ENCODE data around the gene TPX2.

TPX2 gene

DNA sequence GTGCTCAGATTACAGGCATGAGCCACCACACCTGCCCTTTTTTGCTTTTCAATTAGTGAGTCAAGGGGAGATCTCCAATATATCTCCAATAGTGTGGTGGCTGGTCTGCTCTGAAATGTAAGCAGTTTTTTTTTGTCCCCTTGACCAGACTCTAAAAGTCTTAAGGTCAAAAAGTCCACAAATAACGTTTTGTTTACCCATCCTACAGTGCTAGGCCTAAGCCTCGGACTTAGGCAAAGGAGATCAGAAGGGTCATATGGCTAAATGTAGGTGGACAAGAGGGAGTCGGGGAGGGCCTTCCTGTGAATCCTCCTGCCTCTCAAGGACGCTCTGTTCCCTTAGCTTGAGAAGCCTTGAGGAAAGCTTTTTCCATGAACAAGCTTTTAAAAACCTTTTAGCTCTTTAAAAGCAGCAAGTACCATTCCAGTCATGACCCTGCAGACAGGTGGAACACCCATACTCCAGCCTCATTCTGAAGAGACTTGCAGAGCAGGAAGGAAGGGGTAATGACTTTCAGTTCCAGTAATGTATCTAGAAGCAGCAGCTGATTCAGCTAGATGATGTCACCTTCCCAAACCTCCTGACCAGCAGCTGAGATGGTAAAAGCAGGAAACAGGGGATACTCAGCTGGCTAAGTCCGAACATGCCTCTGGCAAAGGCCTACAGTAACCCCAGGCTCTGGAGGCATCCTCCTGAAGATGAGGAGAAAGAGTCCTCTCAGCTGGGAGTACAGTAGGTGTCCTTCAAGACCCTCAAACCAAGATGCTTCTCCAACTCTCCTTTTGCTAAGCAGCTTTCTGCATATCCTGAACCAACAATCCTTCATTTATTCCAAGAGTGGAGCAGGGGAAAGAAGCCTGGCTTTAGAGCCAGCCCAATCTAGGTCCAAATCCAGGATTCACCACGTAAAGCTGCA lies 40.0 kb upstream of the TPX2 start:
- Histone ChIP-seq H3K27ac (ENCODE audit: low read depth, low read length) (peak overlapping the region; percentile 36; the same call in 1 of the 2 replicates), H3K27me3 (ENCODE audit: control insufficient read depth, insufficient read depth, low read length) (no peaks in the 10 kb centered on the region), H3K9ac (ENCODE audit: low read length) (no peak overlapping the region), H3K36me3 (ENCODE audit: control insufficient read depth, insufficient read depth, low read length) (peaks cover 22% of the 10 kb centered on the region; the same call in 1 of the 2 replicates), H3K9me3 (ENCODE audit: control insufficient read depth, insufficient read depth, low read depth, low read length) (no peaks in the 10 kb centered on the region), H3K4me1 (ENCODE audit: control insufficient read depth, insufficient read depth, low read length) (peaks cover 33% of the 10 kb centered on the region), H3K4me3 (ENCODE audit: low read depth, low read length) (no peak overlapping the region)

DNA sequence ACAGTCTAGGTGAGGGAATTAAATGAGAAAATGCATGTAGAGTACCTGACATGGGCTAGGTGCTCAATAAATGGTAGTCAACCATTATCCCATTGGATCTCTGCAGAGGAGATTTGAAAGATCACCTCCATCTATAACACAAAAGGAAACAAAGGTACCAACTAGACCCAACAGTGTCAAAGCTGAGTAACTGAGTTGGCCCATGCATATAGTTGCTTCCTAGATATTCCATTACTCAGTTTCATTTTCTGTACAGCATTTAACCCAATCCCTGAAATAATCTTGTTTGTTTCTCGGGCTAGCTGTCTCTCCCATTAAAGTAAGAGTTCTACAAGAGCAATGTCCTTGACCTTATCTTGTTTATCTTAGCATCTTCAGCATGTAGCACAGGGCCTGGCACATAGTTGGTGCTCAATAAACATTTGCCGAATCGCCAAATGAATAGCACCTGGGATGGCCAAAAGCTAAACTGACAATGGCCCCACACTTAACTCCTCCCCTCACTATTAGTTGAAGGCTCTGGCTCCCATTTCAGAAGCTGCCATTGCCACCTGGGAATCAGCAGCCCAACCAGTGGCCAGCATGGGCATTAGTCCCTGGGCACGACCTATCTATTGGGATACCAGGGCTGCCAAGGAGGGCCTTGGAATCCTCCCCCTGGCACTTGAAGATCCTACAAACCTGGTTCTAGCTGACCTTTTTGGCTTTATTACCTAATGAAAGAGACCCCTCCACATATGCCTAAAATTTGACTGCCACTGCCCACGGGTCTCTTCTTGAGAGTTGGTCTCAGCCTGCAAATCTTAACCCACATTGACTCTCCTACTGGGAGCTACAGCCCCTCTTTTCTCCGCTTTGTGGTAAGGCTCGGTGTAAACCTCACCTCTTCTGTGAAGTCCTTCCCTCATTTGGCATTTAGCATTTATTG lies 39.0 kb upstream of the TPX2 start:
- Histone ChIP-seq H3K36me3 (ENCODE audit: control insufficient read depth, insufficient read depth, low read length) (peaks cover 24% of the 10 kb centered on the region; the same call in 1 of the 2 replicates), H3K27ac (ENCODE audit: low read depth, low read length) (no peak overlapping the region), H3K4me1 (ENCODE audit: control insufficient read depth, insufficient read depth, low read length) (peaks cover 33% of the 10 kb centered on the region)

DNA sequence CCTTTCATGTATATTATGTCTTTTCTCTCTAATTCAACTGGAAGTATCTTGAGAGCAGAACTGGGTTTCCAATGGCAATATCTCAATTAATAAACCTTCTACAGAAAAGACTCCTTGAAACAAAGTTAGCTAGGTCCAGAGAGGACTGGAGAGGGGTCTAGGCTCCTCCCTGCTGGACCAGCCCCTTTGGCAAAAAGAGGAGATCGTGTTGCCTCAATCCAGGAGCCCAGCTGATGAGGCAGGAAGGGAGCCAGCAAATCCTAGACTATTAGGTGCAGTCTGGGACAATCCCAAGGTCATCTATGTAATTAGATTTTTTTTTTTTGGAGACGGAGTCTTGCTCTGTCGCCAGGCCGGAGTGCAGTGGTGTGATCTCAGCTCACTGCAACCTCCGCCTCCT lies 38.3 kb upstream of the TPX2 start:
- H3K27me3 ChIP-seq (ENCODE audit: control insufficient read depth, insufficient read depth, low read length): no peaks in the 10 kb centered on the region
- no peak overlapping the region for H3K4me3 ChIP-seq (ENCODE audit: low read depth, low read length)
- no peaks in the 10 kb centered on the region for H3K9me3 ChIP-seq (ENCODE audit: control insufficient read depth, insufficient read depth, low read depth, low read length)
- no peak overlapping the region for H3K9ac ChIP-seq (ENCODE audit: low read length)
- H3K27ac ChIP-seq (ENCODE audit: low read depth, low read length): no peak overlapping the region
- H3K4me1 ChIP-seq (ENCODE audit: control insufficient read depth, insufficient read depth, low read length): peaks cover 27% of the 10 kb centered on the region
- H3K36me3 ChIP-seq (ENCODE audit: control insufficient read depth, insufficient read depth, low read length): peaks cover 24% of the 10 kb centered on the region; the same call in 1 of the 2 replicates

More for the DNA sequence above, 39.0 kb upstream of the TPX2 start:
- Histone ChIP-seq H3K27me3 (ENCODE audit: control insufficient read depth, insufficient read depth, low read length) (no peaks in the 10 kb centered on the region), H3K4me3 (ENCODE audit: low read depth, low read length) (no peak overlapping the region), H3K9ac (ENCODE audit: low read length) (no peak overlapping the region), H3K9me3 (ENCODE audit: control insufficient read depth, insufficient read depth, low read depth, low read length) (no peaks in the 10 kb centered on the region)

DNA sequence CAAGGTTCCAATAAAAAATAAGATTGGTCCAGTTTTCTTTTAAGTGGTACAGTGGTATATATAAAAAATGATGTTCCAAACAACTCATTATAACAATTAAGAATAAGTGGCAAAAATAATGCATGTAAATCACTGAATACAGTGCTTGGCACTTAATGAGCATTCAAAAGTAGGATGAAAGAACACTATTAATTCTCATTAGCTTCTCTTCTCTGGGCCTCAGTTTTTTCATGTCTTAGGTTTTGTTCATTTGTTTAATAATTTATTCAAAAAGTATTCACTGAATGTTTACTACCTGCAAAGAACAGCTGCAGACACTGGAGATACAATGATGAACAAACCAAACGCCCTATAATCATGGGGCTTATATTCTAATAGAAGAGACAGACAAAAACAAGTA lies 37.5 kb upstream of the TPX2 start:
- Histone ChIP-seq H3K9me3 (ENCODE audit: control insufficient read depth, insufficient read depth, low read depth, low read length) (no peaks in the 10 kb centered on the region), H3K4me3 (ENCODE audit: low read depth, low read length) (no peak overlapping the region), H3K36me3 (ENCODE audit: control insufficient read depth, insufficient read depth, low read length) (peaks cover 33% of the 10 kb centered on the region), H3K27ac (ENCODE audit: low read depth, low read length) (no peak overlapping the region), H3K9ac (ENCODE audit: low read length) (no peak overlapping the region), H3K4me1 (ENCODE audit: control insufficient read depth, insufficient read depth, low read length) (peaks cover 24% of the 10 kb centered on the region), H3K27me3 (ENCODE audit: control insufficient read depth, insufficient read depth, low read length) (no peaks in the 10 kb centered on the region)

DNA sequence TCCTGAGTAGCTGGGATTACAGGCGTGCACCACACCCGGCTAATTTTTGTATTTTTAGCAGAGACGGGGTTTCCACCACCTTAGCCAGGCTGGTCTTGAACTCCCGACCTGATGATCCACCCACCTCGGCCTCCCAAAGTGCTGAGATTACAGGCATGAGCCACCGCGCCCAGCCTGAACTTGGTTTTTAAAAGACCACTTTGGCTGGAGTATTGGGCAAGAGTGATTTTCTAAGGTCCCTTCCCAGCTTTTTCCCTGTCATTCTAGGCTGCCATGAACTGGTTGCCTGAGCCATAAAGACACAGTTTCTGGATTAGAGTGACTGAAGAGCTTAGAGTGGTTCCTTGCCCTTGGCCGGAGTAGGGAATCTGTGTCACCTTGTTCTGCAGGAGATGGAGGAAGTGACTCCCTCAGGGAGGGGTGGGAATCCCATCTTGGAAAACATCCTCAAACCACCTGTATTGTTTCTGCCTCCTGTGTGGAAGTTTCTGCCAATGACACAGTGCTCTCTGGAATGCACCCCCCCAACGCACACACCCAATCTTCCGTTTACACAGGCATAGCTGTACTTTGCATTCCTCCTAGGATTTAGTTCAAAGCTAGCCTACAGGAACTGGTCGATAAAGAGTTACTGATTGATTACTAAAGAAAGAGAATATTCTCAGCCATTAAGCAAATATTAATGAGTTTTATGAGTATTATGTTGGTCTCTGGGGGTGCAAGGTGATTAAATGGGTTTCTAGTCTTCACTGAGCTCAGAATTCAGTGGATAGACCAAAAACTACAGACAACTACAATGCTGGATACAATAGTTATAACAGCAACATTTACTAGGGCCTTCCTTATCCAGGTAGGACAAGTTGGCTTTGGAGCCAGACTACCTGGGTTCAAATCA lies 34.6 kb upstream of the TPX2 start:
- peak overlapping the region; percentile 60; the same call in 1 of the 2 replicates for H3K27ac ChIP-seq (ENCODE audit: low read depth, low read length)
- peaks cover 26% of the 10 kb centered on the region for H3K4me1 ChIP-seq (ENCODE audit: control insufficient read depth, insufficient read depth, low read length)
- peak overlapping the region; percentile 17 for H3K9ac ChIP-seq (ENCODE audit: low read length)
- H3K27me3 ChIP-seq (ENCODE audit: control insufficient read depth, insufficient read depth, low read length): no peaks in the 10 kb centered on the region
- H3K36me3 ChIP-seq (ENCODE audit: control insufficient read depth, insufficient read depth, low read length): peaks cover 40% of the 10 kb centered on the region
- no peak overlapping the region for H3K4me3 ChIP-seq (ENCODE audit: low read depth, low read length)
- H3K9me3 ChIP-seq (ENCODE audit: control insufficient read depth, insufficient read depth, low read depth, low read length): no peaks in the 10 kb centered on the region

DNA sequence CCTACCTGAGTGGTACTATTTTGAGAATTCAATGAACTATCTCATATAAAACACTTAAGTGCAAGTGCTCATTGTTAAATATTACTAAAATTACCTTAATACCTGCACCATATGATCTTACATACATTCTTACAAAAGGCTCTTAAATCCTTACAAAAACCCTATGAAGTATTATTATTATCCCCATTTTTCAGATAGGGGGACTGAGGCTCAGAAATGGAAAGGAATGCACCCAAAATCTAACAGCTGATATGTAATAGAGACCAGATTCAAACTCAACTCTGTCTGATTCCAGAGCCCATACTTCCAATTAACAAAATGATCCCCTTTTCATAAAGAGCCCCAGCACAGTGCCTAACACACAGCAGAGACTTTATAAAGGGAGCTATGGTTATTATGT lies 33.9 kb upstream of the TPX2 start:
- no peak overlapping the region for H3K9ac ChIP-seq (ENCODE audit: low read length)
- H3K9me3 ChIP-seq (ENCODE audit: control insufficient read depth, insufficient read depth, low read depth, low read length): no peaks in the 10 kb centered on the region
- H3K27me3 ChIP-seq (ENCODE audit: control insufficient read depth, insufficient read depth, low read length): no peaks in the 10 kb centered on the region
- H3K4me1 ChIP-seq (ENCODE audit: control insufficient read depth, insufficient read depth, low read length): peaks cover 24% of the 10 kb centered on the region
- no peak overlapping the region; the same call in 1 of the 2 replicates for H3K27ac ChIP-seq (ENCODE audit: low read depth, low read length)
- peaks cover 42% of the 10 kb centered on the region for H3K36me3 ChIP-seq (ENCODE audit: control insufficient read depth, insufficient read depth, low read length)
- H3K4me3 ChIP-seq (ENCODE audit: low read depth, low read length): no peak overlapping the region

DNA sequence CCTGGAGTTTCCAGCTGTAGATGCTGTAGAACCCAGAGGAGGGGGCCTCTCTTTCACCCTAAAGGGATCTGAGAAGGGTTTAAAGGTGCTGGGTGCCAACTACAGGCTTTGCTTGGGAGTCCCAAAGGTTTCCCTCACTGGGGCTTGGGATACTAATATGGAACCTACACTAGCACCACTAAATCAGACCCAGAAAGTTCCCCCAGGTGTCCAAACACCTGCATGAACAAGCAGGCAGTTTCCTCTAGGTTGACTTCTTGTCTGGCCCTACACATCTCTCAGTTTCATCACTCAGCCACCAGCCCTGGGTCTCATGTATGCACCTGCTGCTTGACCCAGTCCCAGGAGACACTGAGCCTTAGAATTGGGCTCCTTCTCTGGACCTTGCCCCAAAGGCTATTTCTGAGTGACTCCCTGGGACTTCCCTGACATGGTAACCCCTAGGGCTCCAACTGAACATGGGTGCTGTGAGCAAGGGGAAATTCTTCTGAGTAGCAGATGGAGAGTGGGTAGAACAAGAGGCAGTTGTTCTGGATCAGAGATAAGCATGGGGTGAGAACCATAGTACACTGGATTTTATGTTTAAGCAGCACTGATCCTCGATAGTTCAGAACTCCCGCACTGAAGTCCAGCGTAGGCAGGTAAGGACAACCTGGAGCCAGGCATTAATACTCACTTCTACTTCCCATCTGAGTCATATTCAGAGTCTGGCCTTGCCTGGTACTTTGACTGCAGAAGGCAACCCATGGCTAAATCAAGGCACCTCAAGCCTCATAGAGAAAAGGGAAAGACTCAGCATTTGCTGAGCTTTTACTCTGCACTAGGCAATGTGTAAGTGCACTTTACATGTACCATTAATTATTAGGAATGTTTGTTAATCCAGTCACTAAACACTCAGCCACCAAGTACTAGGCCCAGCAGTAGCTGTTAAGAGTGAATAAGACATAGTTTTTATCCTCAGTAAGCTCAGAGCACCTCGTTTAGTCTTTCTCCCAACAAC lies 33.2 kb upstream of the TPX2 start:
- H3K27ac ChIP-seq (ENCODE audit: low read depth, low read length): no peak overlapping the region
- H3K4me3 ChIP-seq (ENCODE audit: low read depth, low read length): no peak overlapping the region
- H3K36me3 ChIP-seq (ENCODE audit: control insufficient read depth, insufficient read depth, low read length): peaks cover 48% of the 10 kb centered on the region
- no peaks in the 10 kb centered on the region for H3K27me3 ChIP-seq (ENCODE audit: control insufficient read depth, insufficient read depth, low read length)
- no peaks in the 10 kb centered on the region for H3K9me3 ChIP-seq (ENCODE audit: control insufficient read depth, insufficient read depth, low read depth, low read length)
- no peak overlapping the region for H3K9ac ChIP-seq (ENCODE audit: low read length)
- peaks cover 29% of the 10 kb centered on the region for H3K4me1 ChIP-seq (ENCODE audit: control insufficient read depth, insufficient read depth, low read length)

DNA sequence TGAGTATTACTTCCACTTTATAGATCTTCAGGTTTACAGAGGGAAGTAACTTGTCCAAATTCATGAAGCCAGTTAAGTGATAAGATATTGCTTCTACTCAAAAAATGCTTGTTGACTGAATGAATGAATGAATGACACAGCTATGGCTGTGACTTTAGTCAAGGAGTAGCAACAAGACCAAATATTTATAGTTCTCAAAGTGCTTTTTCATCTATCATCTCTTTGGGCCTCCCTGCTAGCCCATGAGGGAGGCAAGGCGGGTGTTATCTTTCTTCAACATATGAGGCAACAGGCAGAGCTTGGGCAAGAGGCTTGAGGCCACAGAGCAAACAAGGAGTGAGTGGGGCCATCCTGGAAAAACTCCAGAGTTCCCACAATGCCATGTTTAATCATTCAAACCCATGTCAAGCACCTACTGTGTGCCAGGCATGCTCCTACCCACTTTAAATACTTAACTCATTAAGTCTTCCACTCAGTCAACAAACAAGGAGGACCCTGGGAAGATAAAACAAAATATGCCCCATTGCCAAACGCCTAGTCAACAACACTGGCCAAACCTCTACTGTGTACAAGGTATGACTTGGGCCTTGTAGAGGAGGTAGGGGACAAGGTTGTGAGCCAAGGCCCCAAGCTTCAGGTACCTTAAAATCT lies 32.4 kb upstream of the TPX2 start:
- H3K27me3 ChIP-seq (ENCODE audit: control insufficient read depth, insufficient read depth, low read length): no peaks in the 10 kb centered on the region
- no peak overlapping the region for H3K4me3 ChIP-seq (ENCODE audit: low read depth, low read length)
- no peak overlapping the region for H3K27ac ChIP-seq (ENCODE audit: low read depth, low read length)
- H3K9ac ChIP-seq (ENCODE audit: low read length): no peak overlapping the region
- H3K36me3 ChIP-seq (ENCODE audit: control insufficient read depth, insufficient read depth, low read length): peaks cover 49% of the 10 kb centered on the region
- no peaks in the 10 kb centered on the region for H3K9me3 ChIP-seq (ENCODE audit: control insufficient read depth, insufficient read depth, low read depth, low read length)
- H3K4me1 ChIP-seq (ENCODE audit: control insufficient read depth, insufficient read depth, low read length): peaks cover 38% of the 10 kb centered on the region

DNA sequence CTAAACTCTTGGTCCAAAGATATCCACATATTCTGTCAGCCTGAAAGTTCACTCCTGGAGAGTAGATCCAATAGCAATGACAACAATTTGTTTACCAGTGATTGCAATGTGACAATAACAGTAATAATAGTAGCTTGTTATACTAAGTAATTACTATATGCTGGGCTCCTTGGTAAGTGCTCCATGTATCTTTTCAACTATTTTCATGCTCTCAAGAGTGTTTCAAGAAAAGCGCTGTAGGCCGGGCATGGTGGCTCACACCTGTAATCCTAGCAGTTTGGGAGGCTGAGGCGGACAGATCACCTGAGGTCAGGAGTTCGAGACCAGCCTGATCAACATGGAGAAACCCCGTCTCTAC lies 31.9 kb upstream of the TPX2 start:
- peaks cover 45% of the 10 kb centered on the region for H3K36me3 ChIP-seq (ENCODE audit: control insufficient read depth, insufficient read depth, low read length)
- no peaks in the 10 kb centered on the region for H3K9me3 ChIP-seq (ENCODE audit: control insufficient read depth, insufficient read depth, low read depth, low read length)
- H3K4me1 ChIP-seq (ENCODE audit: control insufficient read depth, insufficient read depth, low read length): peaks cover 43% of the 10 kb centered on the region
- H3K27ac ChIP-seq (ENCODE audit: low read depth, low read length): no peak overlapping the region
- no peak overlapping the region for H3K9ac ChIP-seq (ENCODE audit: low read length)
- H3K4me3 ChIP-seq (ENCODE audit: low read depth, low read length): no peak overlapping the region
- no peaks in the 10 kb centered on the region for H3K27me3 ChIP-seq (ENCODE audit: control insufficient read depth, insufficient read depth, low read length)

Measured in HUES6 (cell line).